IPS DF 19.7 (cell line): Measurements from ENCODE around the gene FADS1.

Experiments used
- DNase-seq: peaks from one replicate; pipeline ENCODE4 v3.0.0-alpha.2; 2013; ENCODE audit warnings: low read depth, low spot score

Gene FADS1

DNA sequence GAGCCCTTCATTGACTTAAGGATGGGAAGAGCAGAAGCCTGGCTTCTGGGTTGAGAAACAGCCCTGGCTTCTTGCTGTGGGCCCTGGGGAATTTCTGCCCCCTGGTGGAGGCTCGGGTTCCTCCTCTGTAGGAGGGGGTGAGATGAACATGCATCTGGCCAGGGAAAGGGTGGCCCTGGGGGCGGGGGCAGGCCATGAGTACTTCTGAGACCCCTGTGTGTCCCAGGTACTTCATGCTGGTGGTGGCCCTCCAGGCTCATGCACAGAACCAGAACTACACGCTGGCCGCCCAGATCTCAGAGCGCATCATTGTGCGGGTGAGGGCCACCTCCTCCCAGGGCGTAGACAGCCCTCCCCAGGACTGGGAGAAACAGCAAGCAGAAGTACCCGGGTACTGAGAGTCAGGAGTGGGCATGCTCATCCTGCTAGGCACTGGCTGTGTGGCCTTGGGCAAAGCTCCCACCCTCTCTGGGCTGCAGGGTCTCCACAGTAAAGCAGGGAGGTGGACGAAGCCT, 40.2 kb downstream of the FADS1 start:
- no peak for DNase-seq

DNA sequence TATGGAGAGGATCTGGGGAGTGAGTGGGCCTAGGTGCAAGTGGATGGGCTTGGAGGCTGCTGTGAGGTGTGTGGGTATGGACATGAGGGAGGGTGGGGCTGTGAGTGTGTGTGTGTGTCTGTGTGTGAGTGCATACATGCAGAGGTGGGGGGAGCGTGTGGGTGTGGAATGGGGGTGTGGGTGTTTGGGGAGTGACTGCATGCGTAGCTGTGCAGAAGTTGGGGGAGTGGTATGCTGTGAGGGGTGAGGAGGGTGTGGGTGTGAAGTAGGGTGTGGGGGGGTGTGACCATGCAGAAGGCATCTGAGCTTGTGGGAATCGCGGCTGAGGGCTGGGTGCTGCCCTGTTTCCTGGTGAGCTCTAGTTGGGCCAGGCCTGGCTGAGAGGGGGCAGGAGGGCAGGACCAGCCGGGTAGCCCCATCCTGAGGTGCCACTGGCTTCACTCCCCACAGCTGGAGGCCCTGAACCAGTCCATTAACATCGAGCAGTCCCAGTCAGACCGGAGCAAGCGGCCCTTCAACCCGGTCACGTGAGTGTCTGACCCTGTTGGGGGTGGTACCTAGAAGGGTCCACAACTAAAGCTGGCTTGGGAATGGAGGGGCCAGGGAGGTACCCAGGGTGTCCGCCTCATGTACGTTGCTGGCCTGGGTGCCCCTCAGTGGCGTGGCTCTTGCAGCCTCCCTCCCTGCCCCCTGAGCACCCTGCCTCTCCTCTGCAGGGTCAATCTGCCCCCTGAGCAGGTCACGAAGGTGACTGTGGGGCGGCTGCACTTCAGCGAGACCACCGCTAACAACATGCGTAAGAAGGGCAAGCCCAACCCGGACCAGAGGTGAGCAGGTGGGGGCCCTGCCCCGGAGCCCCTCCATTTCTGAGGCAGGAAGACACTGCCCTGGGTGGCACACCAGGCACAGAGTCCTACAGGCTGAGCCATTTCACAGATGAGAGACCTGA, 40.9 kb downstream of the FADS1 start:
- DNase-seq: no peak

DNA sequence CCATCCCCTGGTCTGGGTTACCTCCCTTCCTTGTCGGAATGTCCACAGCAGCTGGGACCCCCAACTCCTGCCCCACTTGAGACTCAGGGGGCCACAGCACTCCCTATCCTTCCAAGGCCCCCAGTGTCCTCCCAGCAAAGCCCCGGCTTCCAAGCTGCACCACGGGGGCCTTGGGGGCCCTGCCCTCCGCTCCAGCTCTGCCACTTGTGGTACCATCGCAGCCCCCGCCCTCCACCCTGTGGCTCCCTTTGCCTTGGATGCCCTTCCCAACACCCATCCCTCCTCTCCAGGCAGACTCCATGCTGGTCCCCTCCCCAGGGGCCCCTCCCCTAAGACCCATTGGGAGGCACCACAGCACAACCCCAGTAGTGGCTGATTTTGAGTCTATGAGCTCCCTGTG, 41.7 kb downstream of the FADS1 start:
- no peak for DNase-seq

DNA sequence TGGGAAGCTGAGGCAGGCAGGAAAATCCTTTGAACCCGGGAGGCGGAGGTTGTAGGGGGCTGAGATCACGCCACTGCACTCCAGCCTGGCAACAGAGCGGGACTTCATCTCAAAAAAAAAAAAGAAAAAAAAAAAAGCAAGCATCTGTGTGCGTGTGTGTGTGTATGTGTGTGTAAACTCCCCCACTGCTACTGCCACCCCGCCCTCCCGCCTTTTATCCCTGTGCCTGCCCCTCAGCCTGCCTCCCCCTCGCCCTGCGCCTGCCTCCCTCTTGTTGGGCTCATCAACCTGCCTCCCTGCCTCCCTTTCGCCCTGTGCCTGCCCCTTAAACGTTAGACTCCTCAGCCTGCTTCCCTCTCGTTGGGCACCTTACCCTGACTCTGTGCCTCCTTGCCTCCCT, 42.4 kb downstream of the FADS1 start:
- DNase-seq: no peak

DNA sequence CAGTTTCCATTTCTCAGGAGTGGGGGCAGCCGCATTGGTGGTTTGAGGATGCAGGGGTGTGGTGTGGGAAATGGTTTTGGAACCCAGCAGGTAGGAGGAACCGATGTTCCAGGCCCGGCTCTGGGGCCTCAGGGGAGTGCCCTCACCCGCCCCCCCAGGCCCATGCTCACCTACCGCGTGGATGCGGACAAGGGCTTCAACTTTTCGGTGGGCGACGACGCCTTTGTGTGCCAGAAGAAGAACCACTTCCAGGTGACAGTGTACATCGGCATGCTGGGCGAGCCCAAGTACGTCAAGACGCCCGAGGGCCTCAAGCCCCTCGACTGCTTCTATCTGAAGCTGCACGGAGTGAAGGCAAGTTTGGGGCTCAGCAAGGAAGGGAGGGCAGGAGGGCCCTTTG, 43.0 kb downstream of the FADS1 start:
- DNase-seq: no peak

DNA sequence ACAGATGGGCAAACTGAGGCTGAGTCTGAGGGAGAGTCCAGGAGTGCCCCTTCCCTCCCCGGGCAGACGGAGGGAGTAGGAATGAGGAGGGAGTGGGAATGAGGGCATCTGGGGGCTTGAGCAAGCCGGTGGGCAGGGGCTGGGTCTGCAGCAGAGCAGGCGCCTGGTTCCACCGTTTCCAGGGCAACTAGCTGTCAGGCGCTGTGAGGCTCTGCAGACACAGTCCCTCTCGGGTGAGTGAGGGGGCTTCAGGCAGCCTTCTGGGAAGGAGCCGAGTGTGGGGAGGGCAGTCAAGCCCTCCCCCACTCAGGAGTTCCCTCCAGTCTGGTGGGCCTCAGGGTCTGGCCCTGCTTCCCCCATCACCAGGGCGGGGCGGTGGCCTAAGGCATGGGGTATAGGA, 43.4 kb downstream of the FADS1 start:
- DNase-seq: no peak

DNA sequence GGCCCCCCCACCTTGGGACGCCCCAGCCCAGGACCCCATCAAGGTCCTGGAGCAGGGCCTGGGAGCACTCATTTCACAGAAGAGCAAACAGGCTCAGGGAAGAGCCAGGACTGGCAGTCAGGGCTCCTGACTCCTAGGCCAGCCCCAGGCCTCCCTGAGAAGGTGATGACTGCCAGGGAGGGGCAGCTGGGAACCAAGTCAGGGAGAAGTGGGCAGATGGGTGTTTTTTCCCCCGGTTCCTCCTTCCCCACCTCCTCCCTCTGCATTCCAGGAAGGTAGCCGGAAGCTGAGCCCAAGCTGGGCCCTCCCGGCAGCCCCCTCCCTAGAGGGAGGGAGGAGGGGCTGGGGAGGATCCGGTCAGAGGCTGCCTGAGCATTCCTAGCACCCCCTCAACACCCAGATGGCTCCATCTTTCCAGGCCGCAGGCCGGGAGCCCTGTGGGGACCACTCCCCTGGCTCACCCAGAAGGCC, 44.8 kb downstream of the FADS1 start:
- DNase-seq: no peak

DNA sequence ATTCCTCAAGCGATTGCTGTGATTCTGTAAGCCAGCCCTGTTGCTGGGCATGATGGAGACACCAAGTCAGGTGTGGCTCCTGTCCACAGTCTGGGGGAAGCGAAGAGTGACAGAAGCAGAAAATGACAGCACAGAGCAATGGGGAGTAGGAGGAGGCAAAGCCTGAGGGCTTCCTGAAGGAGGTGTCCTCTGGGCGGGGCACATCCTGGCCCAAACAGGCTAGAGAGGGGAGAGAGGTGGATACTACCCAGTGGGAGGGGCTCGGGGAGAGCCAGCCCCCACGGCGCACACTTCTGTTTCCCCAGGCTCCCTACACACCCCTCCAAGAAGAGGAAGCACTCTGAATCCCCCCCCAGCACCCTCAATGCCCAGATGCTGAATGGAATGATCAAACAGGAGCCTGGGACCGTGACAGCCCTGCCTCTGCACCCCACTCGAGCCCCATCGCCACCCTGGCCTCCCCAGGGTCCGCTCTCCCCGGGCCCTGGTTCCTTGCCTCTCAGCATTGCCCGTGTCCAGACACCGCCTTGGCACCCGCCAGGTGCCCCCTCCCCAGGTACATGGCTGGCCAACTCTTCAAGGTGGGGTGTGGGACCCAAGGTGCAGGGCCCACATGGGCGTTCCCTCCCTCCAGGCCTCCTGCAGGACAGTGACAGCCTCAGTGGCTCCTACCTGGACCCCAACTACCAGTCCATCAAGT, 45.5 kb downstream of the FADS1 start:
- no peak for DNase-seq

DNA sequence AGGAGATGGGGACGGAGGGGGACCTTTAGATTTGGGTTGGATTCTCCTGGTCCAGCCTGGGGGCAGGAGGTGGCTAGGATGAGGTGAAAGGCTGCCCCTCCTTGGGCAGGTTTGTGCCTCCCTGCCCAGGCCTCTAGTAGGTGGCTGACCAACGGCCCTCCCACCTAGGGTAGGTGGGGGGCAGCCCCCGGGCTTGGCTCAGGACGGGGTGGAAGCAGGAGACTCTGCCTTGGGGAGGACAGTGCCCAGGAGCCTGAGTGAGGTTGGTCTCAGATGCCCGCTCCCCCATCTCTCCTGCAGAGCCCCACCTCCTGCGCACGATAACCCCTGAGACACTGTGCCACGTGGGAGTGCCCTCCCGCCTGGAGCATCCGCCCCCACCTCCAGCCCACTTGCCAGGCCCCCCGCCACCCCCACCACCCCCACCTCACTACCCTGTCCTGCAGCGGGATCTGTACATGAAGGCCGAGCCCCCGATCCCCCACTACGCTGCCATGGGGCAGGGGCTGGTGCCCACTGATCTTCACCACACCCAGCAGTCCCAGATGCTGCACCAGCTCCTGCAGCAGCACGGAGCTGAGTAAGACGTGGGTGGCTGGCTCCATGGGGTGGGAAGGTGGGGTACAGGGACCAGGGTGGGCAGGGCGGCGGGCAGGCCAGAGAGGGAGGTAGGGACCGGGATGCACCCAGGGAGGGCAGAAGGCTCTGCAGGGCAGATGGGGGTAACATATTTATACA, 46.7 kb downstream of the FADS1 start:
- no peak for DNase-seq

DNA sequence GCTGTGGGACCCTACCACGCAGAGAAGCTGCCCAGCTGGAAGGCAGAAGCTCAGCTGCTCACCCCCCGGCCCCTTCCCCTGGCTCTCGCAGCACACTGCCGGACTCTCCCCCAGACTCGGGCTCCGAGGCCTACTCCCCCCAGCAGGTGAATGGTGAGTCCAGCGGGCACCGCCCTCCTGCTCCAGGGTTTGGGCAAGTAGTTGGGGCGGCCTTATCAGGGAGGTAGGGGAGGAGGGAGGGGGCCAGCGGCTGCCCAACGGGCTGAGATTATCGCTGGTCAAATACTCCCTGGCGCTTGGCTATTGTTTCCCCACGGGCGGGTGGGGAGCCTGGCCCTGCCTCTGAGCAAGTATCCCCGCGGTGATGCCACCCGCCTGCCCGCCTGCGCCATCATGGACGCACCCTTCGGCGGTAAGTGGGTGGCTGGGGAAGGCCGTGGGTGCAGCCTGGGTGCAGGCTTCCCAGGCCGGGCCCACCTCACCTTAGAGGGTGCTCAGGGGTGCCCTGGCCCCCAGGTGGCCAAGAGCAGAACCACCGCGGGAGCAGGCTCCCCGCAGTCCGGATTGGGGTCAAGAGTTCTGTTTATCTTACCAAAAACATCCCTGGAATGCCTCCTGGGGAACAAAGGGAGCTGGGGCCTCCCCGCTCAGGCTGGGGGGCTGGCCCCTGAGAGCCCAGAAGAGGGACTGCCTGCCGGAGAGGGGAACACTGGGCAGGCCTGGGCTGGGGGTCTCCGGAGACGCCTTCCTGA, 47.5 kb downstream of the FADS1 start:
- DNase-seq: no peak

DNA sequence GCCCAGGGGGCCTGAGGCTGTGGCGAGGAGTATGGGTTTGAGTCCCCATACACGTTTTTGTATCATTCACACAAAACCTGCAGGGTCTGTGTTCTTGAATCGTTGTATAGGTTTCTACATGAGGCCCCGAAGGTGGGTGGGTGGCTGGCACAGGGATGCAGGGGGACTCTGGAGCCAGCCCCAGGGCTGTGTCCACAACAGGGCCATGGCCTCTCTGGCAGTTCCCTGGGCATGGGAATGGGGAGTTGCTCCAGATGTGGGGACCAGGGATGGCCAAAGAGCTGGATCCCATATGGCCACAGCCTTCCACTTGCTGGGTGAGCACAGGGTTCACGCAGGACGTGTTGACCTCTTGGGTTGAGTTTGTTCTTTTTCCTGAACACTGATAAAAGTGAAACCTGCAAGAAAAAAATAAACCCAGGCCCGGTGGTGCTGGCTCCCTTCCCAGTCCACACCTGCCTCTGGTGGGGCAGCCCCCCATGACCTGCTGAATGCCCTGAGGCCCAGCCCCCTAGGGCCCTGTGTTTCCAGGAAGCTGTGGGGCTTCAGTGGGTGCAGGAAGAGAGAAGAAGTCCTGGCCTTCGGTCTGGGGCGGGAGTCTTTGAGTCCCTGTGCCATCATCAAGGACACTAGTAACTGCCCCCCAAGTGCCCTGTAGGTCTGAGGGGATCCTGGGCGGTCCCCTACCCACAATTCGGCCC, 48.3 kb downstream of the FADS1 start:
- no peak for DNase-seq

DNA sequence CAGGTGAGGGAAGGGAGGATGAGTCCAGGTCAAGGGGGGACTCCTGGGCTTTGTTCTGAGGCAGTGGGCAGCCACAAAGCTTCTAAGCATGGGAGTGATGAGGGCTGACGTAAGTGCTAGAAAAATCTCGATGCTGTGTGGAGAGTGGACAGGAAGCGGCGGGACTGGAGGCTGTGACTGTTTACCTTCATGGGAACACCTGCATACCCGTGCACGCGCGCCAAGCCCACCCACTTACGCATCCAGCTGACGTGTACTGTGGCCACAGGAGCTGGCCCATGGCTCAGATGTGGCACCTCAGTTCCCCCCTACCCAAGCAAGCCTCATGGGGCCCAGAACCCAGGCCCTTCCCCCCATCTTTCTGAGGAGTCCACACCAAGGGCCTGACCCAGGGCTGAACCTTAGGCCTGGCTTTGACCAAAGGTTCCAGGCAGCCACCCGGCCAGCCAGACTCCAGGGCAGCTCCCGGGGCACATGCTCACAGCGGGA, 50.4 kb downstream of the FADS1 start:
- DNase-seq: no peak

DNA sequence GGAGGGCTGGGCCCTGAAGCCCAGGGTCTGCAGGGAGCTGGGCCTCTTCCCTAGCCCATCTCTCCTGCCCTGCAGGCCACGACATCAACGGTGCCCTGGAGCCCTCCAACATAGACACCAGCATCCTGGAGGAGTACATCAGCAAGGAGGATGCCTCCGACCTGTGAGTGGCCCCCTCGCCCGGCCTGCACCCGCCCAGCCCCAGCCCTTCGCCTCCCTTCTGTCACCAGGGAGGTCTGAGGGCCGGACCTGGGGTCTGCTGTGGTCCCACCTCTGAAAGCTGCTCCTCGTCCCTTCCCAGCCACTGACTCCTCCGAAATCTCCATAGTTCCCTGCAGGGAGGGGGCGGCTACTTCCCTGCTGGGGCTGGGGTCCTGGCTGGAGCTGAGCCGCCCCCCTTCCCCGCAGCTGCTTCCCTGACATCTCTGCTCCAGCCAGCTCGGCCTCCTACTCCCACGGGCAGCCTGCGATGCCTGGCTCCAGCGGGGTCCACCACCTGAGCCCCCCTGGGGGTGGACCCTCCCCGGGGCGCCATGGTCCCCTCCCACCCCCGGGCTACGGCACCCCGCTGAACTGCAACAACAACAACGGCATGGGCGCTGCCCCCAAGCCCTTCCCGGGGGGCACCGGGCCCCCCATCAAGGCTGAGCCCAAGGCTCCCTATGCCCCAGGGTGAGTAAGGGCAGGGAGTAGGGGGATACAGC, 51.1 kb downstream of the FADS1 start:
- DNase-seq: no peak

DNA sequence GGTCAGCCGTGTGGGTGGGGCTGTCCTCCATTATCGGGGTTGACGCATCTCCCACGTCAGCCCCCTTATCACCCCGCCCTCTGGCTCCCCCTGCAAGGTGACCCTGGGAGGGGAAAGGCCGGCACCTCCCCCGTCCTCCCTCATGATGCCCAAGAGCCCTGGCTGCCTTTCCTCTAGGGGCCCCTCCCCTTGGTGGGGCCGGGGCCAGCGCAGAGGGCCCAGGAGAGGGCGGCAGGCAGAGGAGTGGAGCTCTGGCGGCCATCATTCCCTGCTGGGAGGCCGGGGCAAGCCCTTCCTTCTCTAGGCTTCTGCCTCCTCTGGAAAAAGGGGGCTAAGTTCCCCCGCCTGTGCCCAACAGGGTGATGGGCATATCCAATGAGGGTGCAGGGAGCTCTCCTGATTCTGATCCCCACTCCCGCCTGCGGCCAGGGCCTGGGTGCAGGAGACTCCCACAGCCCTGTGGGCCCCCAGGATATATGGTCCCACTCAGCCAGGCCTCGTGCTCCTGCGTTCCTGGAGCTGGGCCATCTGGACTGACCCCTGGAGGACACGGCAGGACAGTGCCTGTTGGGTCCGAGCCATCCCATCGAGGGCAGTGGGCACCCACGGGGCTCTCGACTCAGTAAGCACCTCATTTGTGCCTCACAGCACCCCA, 52.1 kb downstream of the FADS1 start:
- no peak for DNase-seq

DNA sequence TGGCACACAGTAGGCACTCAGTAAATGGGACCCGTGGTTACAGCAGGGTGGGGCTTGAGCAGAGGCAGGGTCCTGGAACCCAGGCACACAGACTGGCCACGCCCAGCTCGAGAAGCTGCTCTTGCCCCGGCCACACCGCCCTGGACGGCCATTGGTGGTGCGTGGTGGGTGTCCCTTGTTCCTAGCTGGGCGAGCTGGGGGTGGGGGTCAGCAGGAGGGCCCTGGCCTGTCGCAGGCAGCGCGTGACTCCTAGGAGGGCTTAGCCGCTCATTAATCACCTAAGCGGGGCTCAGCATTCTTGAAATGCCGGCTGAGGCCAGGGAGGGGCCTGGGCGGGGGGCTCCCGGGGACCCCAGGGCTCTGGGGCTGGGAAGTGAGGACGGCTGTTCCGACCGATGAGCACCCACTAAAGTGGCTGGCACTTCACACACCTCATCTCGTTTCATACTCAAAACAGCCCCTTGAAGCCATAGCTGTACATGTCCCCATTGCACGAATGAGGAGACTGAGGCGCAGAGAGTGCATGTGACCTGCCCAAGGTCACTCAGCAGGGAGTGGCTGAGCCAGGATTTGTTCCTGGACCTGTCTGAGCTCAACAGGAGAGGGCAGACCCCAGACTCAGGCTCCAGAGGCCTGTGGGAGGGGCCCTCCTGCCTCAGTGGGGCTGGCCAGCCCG, 52.7 kb downstream of the FADS1 start:
- DNase-seq: no peak

DNA sequence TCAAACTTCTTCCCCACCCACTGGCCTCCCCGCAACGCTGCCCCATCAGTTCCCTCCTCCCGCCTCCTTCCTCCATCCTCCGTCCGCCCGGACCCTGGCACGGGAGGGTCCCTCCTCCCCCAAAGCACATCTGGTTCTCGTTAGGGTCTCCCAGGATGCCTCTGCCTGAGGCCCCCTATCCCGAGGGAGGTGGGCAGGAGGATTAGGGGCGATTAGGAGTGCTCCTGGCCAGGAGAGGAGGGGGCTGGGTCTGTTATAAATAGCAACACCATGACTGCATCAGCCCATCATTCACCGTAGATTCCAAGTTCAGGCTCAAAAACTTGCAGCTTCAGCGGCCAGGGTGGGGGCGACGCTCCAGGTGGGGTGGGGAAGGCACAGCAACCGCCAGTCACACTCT, 54.0 kb downstream of the FADS1 start:
- no peak for DNase-seq

DNA sequence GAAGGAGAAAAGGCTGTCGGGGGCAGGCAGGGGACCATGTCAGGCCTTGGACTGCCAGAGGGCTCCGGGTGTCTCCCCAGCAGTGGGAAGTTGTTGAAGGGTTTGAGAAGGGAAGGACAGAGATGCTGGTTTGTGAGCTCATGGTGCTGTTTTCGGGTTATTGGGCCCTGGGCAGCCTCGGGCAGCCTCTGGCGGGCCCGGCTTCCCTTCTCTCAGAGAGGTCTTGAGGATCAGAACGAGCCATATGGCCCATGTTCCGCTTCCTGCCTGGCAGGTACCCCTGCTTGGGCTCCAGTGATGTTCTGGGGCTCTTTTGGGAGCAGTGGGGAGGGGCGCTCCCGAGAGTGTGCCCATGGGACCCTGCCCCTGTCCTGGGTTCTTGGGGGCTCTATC, 54.6 kb downstream of the FADS1 start:
- DNase-seq: no peak

DNA sequence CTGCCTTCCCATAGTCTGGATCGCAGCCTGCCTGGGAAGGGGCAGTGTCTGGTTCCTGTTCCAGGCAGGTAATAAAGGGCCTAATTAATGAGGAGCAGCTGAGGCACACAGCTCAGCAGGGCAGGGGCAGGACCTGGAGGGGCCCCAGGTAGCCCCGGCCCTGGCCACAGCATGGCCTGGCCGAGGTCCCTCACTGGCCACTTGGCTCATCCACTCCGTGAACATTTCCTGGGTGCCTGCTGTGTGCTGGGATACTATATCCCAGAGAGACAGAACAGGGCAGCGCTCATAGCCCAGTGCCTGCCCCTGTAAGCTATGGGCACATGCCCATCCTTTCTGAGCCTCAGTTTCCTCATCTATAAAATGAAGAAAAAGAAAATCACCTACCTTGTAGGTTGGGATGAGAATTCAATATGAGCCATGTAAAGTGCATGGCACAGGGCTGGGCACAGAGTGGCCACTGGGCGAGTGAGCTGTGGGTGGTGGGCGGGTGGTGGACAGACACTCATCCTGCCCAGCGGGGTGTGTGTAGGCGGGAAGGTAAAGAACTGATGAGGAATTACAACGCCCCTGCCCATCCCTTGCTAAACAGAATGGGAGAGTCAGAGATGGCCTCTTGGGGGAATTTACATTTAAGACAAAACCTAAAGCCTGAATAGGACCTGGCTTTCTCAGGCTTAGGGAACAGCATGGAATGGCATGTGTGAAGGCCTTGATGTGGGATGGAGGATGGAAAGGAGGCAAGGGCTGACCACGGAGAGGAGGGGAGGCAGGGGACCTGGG, 55.2 kb downstream of the FADS1 start:
- DNase-seq: no peak
